Thoracic aorta (tissue), 2 donors: ENCODE results near the gene CRY2. TPM values are rescaled to one million over a fixed set of nuclear protein-coding genes. Genes with fewer than 3 reads are reported as not detected.

Experiments
- ATAC-seq: fragments of 150-250 bp; one replicate; pipeline ENCODE4 v1.8.0; 2017; ENCODE audit warnings: low read depth; ENCODE audit not compliant: insufficient number of reproducible peaks, low FRiP score
- DNase-seq: peaks from one replicate; pipeline ENCODE4 v3.0.0-alpha.2; 2020; ENCODE audit warnings: low spot score
- H3K27ac ChIP-seq, 2 donors: fragments of 200-600 bp; sonication (generic); 1 replicate in 1 of 2; 2 replicates in 1 of 2; pipeline ENCODE4 v1.5.1; 2016; ENCODE audit warnings: mild to moderate bottlenecking in 2 of 2, moderate library complexity in 2 of 2
- H3K27me3 ChIP-seq: fragments of 200-600 bp; sonication (generic); replicated peaks from 2 replicates; pipeline ENCODE4 v1.6.0; 2016; ENCODE audit warnings: mild to moderate bottlenecking; ENCODE audit not compliant: insufficient read depth
- H3K36me3 ChIP-seq: fragments of 200-600 bp; sonication (generic); one replicate; pipeline ENCODE4 v1.5.1; 2016
- H3K4me1 ChIP-seq, 2 donors: fragments of 200-600 bp; sonication (generic); 1 replicate in 1 of 2; 2 replicates in 1 of 2; pipeline versions ENCODE4 v1.5.1 to v1.6.0; 2016; ENCODE audit warnings: low read depth in 2 of 2, mild to moderate bottlenecking in 1 of 2; ENCODE audit not compliant: control insufficient read depth in 1 of 2
- H3K4me3 ChIP-seq: fragments of 200-600 bp; sonication (generic); 2 replicates; pipeline ENCODE4 v1.5.1; 2016; ENCODE audit warnings: mild to moderate bottlenecking
- H3K9me3 ChIP-seq: fragments of 200-600 bp; sonication (generic); 2 replicates; pipeline ENCODE4 v1.5.1; 2016
- CTCF ChIP-seq: fragments of 200-600 bp; sonication (generic); IDR thresholded peaks from one replicate; pipeline ENCODE4 v1.5.1; 2019; ENCODE audit warnings: antibody characterized with exemption
- total RNA-seq, 2 donors: library from RNA; depleted of rRNA; stranded (reverse); fragments of >200 nt; gene quantifications; one replicate each; pipeline versions ENCODE4 v1.1.0 to v1.2.3, GENCODE V29; 2016

Gene CRY2
- total RNA-seq, 2 donors from 2014 or later = 41.2 to 54.4 TPM

DNA sequence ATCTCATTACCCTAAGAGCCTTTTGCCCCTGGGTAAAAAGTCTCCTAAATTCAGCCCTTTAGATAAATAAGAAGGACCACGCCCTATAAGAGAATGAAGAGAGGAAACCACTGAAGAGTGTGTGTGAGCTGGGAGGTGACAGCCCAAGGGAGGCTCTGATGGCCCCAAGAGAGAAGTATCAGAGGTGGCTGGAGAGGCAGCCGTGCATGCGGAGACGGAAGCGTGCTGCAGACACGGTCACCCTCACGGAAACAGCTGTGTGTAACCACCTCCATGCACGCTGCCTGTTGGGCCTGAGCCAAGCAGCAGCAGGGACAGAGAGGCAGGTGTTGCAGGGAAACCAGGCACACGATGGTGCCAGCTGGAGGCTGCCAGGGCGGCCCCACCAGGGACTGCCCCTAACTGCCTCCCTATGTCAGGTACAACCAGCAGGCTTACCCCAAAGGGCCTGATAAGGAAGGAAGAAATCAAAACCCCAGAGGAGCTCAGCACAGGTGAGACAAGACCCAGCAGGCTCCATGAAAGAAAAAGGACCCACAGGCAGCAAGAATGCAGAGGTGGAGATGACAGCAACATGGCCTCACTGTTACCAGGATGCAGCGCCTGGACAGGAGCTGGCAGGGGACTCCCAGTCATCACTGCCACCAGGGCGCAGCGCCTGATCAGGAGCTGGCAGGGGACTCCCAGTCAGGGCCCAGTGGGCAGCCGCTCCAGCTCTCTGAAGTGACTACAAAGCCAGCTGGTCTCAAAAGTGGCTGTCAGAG, 82.9 kb downstream of the CRY2 start:
- Histone ChIP-seq H3K4me3 (no peak overlapping the region), H3K27ac (no peak overlapping the region)
- no peak for ATAC-seq

DNA sequence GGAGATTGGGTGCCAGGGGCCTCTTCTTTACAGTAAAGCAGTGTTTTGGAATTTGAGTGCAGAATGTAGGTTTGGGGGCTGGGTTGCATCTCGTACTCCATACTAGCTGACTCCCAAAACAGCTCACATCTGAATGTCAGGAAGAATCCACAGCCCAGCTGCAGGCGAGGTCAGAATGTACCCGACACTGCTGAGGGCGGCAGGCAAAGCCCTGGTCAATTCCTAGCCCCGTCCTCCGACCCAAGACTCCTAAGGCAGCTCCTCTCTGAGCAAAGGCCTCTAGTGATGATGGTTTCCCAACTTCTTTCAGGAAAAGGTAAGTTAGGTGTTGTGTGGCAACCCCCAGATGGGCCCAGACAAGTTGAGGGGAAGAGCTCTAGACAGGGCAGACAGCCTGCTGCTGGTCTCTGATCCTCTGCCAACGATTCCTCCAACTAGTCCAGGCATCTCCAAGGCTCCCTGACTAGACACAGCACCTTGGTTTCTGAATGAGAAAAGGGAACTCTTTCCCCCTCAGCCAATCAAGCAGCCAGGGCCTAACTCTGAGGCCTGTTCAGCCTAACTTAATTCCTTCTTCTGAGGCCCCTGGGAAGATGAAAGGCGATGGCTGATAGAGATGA, 83.8 kb downstream of the CRY2 start:
- TF ChIP-seq CTCF = no peak
- Histone ChIP-seq H3K27me3 (no peaks in the 10 kb centered on the region), H3K4me3 (no peak overlapping the region), H3K9me3 (no peaks in the 10 kb centered on the region), H3K36me3 (peaks cover 39% of the 10 kb centered on the region), H3K27ac (no peak overlapping the region), H3K4me1 (no peaks in the 10 kb centered on the region)
- DNase-seq (no peak), ATAC-seq (no peak)

More for the DNA sequence above, 82.9 kb downstream of the CRY2 start:
- Histone ChIP-seq H3K9me3 (no peaks in the 10 kb centered on the region), H3K4me1 (no peaks in the 10 kb centered on the region), H3K36me3 (peaks cover 31% of the 10 kb centered on the region), H3K27me3 (no peaks in the 10 kb centered on the region)
- DNase-seq = no peak
- TF ChIP-seq CTCF = no peak

DNA sequence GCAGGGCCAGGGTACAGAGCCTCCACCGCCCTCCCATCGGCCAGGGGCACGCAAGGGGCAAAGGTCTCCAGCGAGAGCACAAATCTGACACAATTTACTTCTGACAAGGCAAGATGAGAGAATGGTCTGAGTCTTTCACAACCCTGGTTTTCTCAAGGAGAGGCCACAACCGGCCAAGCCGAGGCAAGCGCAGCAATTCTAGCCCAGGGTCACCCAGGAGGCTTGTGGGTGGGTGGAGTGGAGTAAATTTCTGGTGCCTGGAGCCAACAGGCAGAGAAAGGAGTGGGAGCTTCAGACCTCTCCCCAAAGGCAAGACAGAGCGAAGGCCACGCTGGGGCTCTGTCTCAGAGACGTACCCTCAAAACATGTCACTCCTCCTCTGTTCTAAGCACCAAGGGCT, 84.5 kb downstream of the CRY2 start:
- no peaks in the 10 kb centered on the region for H3K4me1 ChIP-seq
- H3K9me3 ChIP-seq = no peaks in the 10 kb centered on the region
- H3K27me3 ChIP-seq = no peaks in the 10 kb centered on the region
- TF ChIP-seq CTCF = no peak
- no peak overlapping the region for H3K27ac ChIP-seq
- no peak overlapping the region for H3K4me3 ChIP-seq
- H3K36me3 ChIP-seq = peaks cover 44% of the 10 kb centered on the region
- ATAC-seq (no peak), DNase-seq (no peak)

DNA sequence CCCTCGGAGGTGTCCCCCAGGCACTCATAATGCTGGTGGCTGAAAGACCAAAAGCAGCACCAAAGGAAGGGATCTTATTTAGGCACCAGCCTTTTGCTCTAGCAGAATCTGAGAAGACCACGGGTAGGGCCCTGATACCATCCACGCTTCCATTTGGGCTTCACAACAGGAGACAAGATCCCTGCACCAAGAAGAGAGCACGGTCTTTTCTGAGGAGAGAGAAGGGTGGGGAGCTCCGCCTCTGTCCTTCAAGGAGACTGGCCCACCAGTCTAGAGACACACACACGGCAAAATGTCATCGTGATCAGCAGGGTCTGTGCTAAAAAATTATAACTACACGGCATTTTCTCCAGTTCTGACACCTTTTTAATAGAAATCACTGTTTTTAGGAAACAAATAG, 84.9 kb downstream of the CRY2 start:
- Histone ChIP-seq H3K27ac (no peak overlapping the region), H3K36me3 (peaks cover 45% of the 10 kb centered on the region), H3K4me1 (no peaks in the 10 kb centered on the region), H3K9me3 (no peaks in the 10 kb centered on the region), H3K4me3 (no peak overlapping the region), H3K27me3 (no peaks in the 10 kb centered on the region)
- DNase-seq = no peak
- no peak for TF ChIP-seq CTCF
- no peak for ATAC-seq

Other genes with a start within 250 kb of the CRY2 start
- 10 to 100 TPM; 48.7 to 50.2 TPM for gene CHST1, start 181.9 kb upstream of the CRY2 start, total RNA-seq
- 10 to 100 TPM; 18.8 to 28.4 TPM for gene SLC35C1, start 42.3 kb upstream of the CRY2 start, total RNA-seq
- gene MAPK8IP1, start 38.2 kb downstream of the CRY2 start, total RNA-seq = 10 to 100 TPM in 1 of 2 donors, 1 to 10 TPM in 1; 9.5 to 10.4 TPM
- 1 to 10 TPM in 1 of 2 donors, not detected in 1; 9.0 TPM for gene FREY1, start 59.8 kb downstream of the CRY2 start, total RNA-seq
- gene PEX16, start 70.4 kb downstream of the CRY2 start, total RNA-seq = 10 to 100 TPM; 12.1 to 19.8 TPM
- 1 to 10 TPM in 1 of 2 donors, not detected in 1; 3.1 TPM for gene LARGE2, start 75.2 kb downstream of the CRY2 start, total RNA-seq